Progenitor cell of endocrine pancreas (in vitro differentiated cells): ENCODE results near the gene BTBD9. TPM values are rescaled to one million over a fixed set of nuclear protein-coding genes. Genes with fewer than 3 reads are reported as not detected.

Source experiments
- DNase-seq: peaks from one replicate; pipeline ENCODE4 v3.0.0; 2021; ENCODE audit warnings: low spot score; ENCODE audit not compliant: unreplicated experiment
- H3K27ac Mint-ChIP-seq: 2 replicates; pipeline ENCODE4 v1.8.0; 2021; ENCODE audit warnings: mild to moderate bottlenecking, moderate library complexity, mixed read lengths
- H3K27me3 Mint-ChIP-seq: 2 replicates; pipeline ENCODE4 v1.8.0; 2021; ENCODE audit warnings: mixed read lengths
- H3K36me3 Mint-ChIP-seq: 2 replicates; pipeline ENCODE4 v1.8.0; 2022; ENCODE audit warnings: mixed read lengths; ENCODE audit not compliant: insufficient read depth
- H3K4me1 Mint-ChIP-seq: 2 replicates; pipeline ENCODE4 v1.8.0; 2021; ENCODE audit warnings: low read depth, mixed read lengths
- H3K4me3 Mint-ChIP-seq: 2 replicates; pipeline ENCODE4 v1.8.0; 2021; ENCODE audit warnings: low read depth, mild to moderate bottlenecking, moderate library complexity, mixed read lengths
- H3K9me3 Mint-ChIP-seq: 2 replicates; pipeline ENCODE4 v1.8.0; 2021; ENCODE audit warnings: low read depth, mixed read lengths
- CTCF ChIP-seq: fragments of 200-600 bp; sonication (generic); IDR thresholded peaks from one replicate; pipeline ENCODE4 v1.5.0; 2021; ENCODE audit warnings: antibody characterized with exemption, mild to moderate bottlenecking; ENCODE audit not compliant: unreplicated experiment
- total RNA-seq: library from RNA; stranded (reverse); gene quantifications from 2 replicates; pipeline ENCODE4 v1.2.1, GENCODE V29; 2021

BTBD9 gene
- total RNA-seq, 1 donor from 2014 or later, result 25.9 TPM

GRCh38 chr6:38443352-38444144, 196.2 kb downstream of the BTBD9 start:
- Mint-ChIP-seq H3K27ac (no peak overlapping the region), H3K9me3 (no peaks in the 10 kb centered on the region), H3K27me3 (no peaks in the 10 kb centered on the region), H3K36me3 (peaks cover 1% of the 10 kb centered on the region), H3K4me1 (no peaks in the 10 kb centered on the region), H3K4me3 (no peak overlapping the region)
- TF ChIP-seq CTCF, result no peak
- no peak for DNase-seq

- H3K36me3 Mint-ChIP-seq, result no peaks in the 10 kb centered on the region
- no peaks in the 10 kb centered on the region for H3K27me3 Mint-ChIP-seq
- H3K4me3 Mint-ChIP-seq, result no peak overlapping the region
- DNase-seq, result no peak
- peaks cover 4% of the 10 kb centered on the region for H3K4me1 Mint-ChIP-seq
- H3K27ac Mint-ChIP-seq, result no peak overlapping the region
- TF ChIP-seq CTCF, result no peak
- peaks cover 1% of the 10 kb centered on the region for H3K9me3 Mint-ChIP-seq
These were observed 201.6 kb downstream of the BTBD9 start for GRCh38 chr6:38438097-38438496.

GRCh38 chr6:38436726-38437465, 202.8 kb downstream of the BTBD9 start:
- Mint-ChIP-seq H3K36me3 (peaks cover 3% of the 10 kb centered on the region), H3K4me1 (peaks cover 4% of the 10 kb centered on the region), H3K9me3 (peaks cover 7% of the 10 kb centered on the region), H3K27me3 (no peaks in the 10 kb centered on the region), H3K4me3 (no peak overlapping the region), H3K27ac (no peak overlapping the region)
- DNase-seq, result no peak
- no peak for TF ChIP-seq CTCF

GRCh38 chr6:38435330-38435729, 204.4 kb downstream of the BTBD9 start:
- peaks cover 3% of the 10 kb centered on the region for H3K36me3 Mint-ChIP-seq
- H3K27ac Mint-ChIP-seq, result no peak overlapping the region
- H3K9me3 Mint-ChIP-seq, result peaks cover 7% of the 10 kb centered on the region
- no peak for DNase-seq
- peaks cover 4% of the 10 kb centered on the region for H3K4me1 Mint-ChIP-seq
- no peak overlapping the region for H3K4me3 Mint-ChIP-seq
- TF ChIP-seq CTCF, result no peak
- no peaks in the 10 kb centered on the region for H3K27me3 Mint-ChIP-seq

GRCh38 chr6:38434051-38434450, 205.7 kb downstream of the BTBD9 start:
- H3K36me3 Mint-ChIP-seq, result peaks cover 3% of the 10 kb centered on the region
- peaks cover 7% of the 10 kb centered on the region for H3K9me3 Mint-ChIP-seq
- no peak for TF ChIP-seq CTCF
- H3K27ac Mint-ChIP-seq, result no peak overlapping the region
- no peak overlapping the region for H3K4me3 Mint-ChIP-seq
- no peaks in the 10 kb centered on the region for H3K27me3 Mint-ChIP-seq
- DNase-seq, result no peak
- H3K4me1 Mint-ChIP-seq, result peaks cover 4% of the 10 kb centered on the region
